B cell (primary cell): ENCODE data around the gene LYST.

Experiments used
- CTCF ChIP-seq: fragments of 200-600 bp; IDR thresholded peaks from one replicate; pipeline ENCODE4 v1.8.0; 2022; ENCODE audit warnings: antibody characterized with exemption, mild to moderate bottlenecking
- EZH2 ChIP-seq: IDR thresholded peaks from 2 replicates; pipeline ENCODE4 v1.6.1; 2012; ENCODE audit warnings: borderline replicate concordance, low read depth, mild to moderate bottlenecking, moderate library complexity, low read length; ENCODE audit not compliant: insufficient read depth, poor library complexity, severe bottlenecking

GRCh38 chr1:235679005-235679404 is 187.7 kb downstream of the LYST start:
- TF ChIP-seq EZH2: no peak
- TF ChIP-seq CTCF: no peak
